ENCODE results near the gene TMEM41B. TPM values are rescaled to one million over a fixed set of nuclear protein-coding genes. Genes with fewer than 3 reads are reported as not detected.
"Not testable (repeated sequence)": the region's sequence is repeated elsewhere in the genome, so short reads cannot be mapped to it uniquely, and the experiment has no call there.

TMEM41B gene
- total RNA-seq, 2 donors from 2014 or later, result 25.4 to 35.9 TPM

DNA sequence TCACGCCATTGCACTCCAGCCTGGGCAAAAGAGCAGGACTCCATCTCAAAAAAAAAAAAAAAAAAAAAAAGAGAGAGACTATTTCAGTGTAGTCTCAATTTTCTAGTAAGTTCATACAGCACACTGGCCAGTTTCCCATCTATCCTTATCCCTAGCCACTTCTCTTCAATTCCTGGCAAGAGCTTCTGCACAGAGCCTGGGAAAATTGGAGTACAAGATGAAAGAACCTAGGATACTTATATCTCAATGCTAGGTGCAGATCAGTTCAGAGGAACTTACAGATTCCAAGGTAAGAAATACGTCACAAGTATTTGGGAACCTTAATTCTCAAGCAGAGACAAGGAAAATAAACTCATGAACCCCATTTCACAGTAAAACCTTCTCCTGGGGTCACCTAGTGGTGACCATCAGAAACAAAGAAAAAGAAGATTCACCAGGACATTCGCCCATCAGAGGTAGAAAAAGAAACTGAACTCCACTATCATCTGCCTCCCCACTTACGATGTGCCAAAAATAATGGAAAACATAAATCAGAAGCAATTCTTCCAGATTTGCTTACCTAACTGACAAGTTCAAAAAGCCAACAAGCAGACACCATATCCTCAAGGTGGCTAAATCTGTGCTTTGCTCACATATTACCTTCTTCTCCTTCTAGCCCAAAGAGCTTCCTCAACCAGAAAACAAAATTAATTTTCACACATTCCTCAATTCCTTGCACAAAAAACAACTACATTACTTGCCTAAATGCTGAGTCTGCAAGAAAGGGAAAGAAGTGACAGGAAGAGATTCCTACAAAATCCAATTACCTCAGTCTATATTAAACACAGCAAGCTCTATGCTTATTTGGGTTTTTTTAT, 54.2 kb downstream of the TMEM41B start:
- ATAC-seq (no peak), DNase-seq (no peak)
- no peaks in the 10 kb centered on the region for H3K27me3 ChIP-seq
- H3K4me1 ChIP-seq, result peaks cover 14% of the 10 kb centered on the region
- no peak overlapping the region for H3K27ac ChIP-seq
- H3K9me3 ChIP-seq, result no peaks in the 10 kb centered on the region
- no peak overlapping the region for H3K4me3 ChIP-seq
- TF ChIP-seq, protein P1, sequence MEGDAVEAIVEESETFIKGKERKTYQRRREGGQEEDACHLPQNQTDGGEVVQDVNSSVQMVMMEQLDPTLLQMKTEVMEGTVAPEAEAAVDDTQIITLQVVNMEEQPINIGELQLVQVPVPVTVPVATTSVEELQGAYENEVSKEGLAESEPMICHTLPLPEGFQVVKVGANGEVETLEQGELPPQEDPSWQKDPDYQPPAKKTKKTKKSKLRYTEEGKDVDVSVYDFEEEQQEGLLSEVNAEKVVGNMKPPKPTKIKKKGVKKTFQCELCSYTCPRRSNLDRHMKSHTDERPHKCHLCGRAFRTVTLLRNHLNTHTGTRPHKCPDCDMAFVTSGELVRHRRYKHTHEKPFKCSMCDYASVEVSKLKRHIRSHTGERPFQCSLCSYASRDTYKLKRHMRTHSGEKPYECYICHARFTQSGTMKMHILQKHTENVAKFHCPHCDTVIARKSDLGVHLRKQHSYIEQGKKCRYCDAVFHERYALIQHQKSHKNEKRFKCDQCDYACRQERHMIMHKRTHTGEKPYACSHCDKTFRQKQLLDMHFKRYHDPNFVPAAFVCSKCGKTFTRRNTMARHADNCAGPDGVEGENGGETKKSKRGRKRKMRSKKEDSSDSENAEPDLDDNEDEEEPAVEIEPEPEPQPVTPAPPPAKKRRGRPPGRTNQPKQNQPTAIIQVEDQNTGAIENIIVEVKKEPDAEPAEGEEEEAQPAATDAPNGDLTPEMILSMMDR (IDR thresholded peaks at IDR 0.05), result peak in 1 of 7 experiments; percentile 4
- TF ChIP-seq POLR2A (IDR thresholded peaks at IDR 0.05), result no peak
- intact Hi-C loops (cut with DNase I), result no loop called here
- 52 to 79% methylated on average over 4 of the region's 4 CpGs for WGBS, 2 donors
- no peaks in the 10 kb centered on the region for H3K36me3 ChIP-seq (replicated peaks in 1 of 2; ENCODE audit: insufficient read depth in 1 of 2, low read depth in 2 of 2)

DNA sequence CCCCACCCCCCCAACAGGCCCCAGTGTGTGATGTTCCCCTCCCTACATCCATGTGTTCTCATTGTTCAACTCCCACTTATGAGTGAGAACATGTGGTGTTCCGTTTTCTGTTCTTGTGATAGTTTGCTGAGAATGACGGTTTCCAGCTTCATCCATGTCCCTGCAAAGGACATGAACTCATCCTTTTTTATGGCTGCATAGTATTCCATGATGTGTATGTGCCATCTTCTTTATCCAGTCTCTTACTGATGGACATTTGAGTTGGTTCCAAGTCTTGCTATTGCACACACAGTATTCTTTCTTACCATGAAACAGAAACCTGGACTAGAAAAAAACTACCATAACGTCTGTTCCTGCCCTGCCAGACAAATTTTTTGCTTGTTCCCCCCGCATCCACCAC, 56.1 kb downstream of the TMEM41B start:
- H3K27me3 ChIP-seq; DNase-seq; H3K4me3 ChIP-seq; ATAC-seq; intact Hi-C loops (cut with DNase I); H3K36me3 ChIP-seq (replicated peaks in 1 of 2; ENCODE audit: insufficient read depth in 1 of 2, low read depth in 2 of 2); H3K9me3 ChIP-seq; H3K27ac ChIP-seq: not testable (repeated sequence)
- WGBS, 2 donors, result 95 to 98% methylated on average over 4 of the region's 4 CpGs
- peaks cover 14% of the 10 kb centered on the region for H3K4me1 ChIP-seq

DNA sequence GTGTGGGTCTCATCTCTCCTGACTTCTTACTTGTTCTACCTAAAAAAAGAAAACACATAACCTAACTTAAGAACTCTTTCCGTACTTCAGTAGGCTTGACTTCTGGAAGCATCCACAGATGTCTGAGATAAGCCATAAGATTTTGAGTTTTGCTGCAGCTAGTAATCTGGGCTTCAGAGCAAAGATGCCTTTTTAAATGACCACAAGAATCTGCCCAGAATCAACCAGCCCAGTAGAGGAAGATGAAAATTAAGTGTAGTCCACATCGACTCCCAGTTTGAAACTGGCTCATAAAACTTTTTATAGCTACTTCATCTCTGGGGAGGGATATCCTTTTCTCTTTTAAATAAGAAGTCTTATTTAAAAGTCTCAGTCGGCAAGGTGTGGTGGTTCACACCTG, 60.0 kb downstream of the TMEM41B start:
- no peak overlapping the region for H3K4me3 ChIP-seq
- no peaks in the 10 kb centered on the region for H3K36me3 ChIP-seq (replicated peaks in 1 of 2; ENCODE audit: insufficient read depth in 1 of 2, low read depth in 2 of 2)
- ATAC-seq (no peak), DNase-seq (no peak)
- peaks cover 9% of the 10 kb centered on the region for H3K4me1 ChIP-seq
- no peaks in the 10 kb centered on the region for H3K9me3 ChIP-seq
- TF ChIP-seq POLR2A (IDR thresholded peaks at IDR 0.05), result no peak
- TF ChIP-seq, protein P1 (IDR thresholded peaks at IDR 0.05), result no peak
- H3K27ac ChIP-seq, result no peak overlapping the region
- intact Hi-C loops (cut with DNase I), result no loop called here
- 85 to 95% methylated on average over 3 of the region's 3 CpGs for WGBS, 2 donors
- H3K27me3 ChIP-seq, result no peaks in the 10 kb centered on the region

DNA sequence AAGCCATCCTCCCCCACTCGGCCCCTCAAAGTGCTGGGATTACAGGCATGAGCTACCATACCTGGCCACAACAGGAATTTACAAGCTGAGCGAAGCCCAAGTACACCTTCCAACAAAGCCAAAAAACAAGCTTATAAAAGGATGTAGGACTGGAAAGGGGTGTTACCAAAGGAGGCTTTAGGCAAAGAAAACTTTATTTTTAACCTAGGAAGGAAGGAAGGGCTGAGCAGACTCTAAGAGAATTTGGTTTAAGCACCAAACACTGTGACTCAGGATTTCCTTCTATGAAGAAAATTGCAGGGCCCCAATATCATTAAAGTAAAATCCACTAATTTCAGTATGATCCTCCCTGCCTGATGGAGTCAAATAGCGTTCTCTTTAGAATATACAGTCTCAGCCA, 61.3 kb downstream of the TMEM41B start:
- no peak overlapping the region for H3K27ac ChIP-seq
- TF ChIP-seq, protein P1 (IDR thresholded peaks at IDR 0.05), result no peak
- no peak for TF ChIP-seq POLR2A (IDR thresholded peaks at IDR 0.05)
- intact Hi-C loops (cut with DNase I), result no loop called here
- H3K36me3 ChIP-seq (replicated peaks in 1 of 2; ENCODE audit: insufficient read depth in 1 of 2, low read depth in 2 of 2), result no peaks in the 10 kb centered on the region
- no peaks in the 10 kb centered on the region for H3K9me3 ChIP-seq
- H3K4me1 ChIP-seq, result peaks cover 9% of the 10 kb centered on the region
- no peak for ATAC-seq
- DNase-seq, result no peak
- no peak overlapping the region for H3K4me3 ChIP-seq
- WGBS, 2 donors, result 65 to 77% methylated on average over 3 of the region's 3 CpGs
- H3K27me3 ChIP-seq, result no peaks in the 10 kb centered on the region

DNA sequence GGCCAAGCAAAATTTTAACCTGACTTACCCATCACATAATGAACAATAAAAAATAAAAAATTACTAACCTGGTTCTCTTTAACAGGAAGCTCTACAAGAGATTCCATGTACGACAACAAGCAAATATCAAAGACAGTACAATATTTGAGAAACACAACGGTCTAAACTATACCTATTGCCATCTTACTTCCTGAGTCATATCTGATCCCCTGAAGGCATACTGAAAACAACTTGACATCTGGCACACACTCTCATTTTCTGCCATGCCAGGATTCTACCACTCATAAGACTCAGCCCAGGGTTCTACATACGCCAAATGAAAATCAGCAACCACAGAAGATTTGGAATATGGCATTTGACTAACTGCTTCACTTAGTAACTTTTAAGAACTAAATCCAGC, 63.1 kb downstream of the TMEM41B start:
- TF ChIP-seq POLR2A (IDR thresholded peaks at IDR 0.05), result no peak
- TF ChIP-seq, protein P1 (IDR thresholded peaks at IDR 0.05), result no peak
- WGBS, 2 donors, result 82 to 83% methylated on average over 3 of the region's 3 CpGs
- intact Hi-C loops (cut with DNase I), result no loop called here
- Histone ChIP-seq H3K27ac (no peak overlapping the region), H3K4me3 (no peak overlapping the region), H3K4me1 (peaks cover 9% of the 10 kb centered on the region), H3K36me3 (replicated peaks in 1 of 2; ENCODE audit: insufficient read depth in 1 of 2, low read depth in 2 of 2) (no peaks in the 10 kb centered on the region), H3K27me3 (no peaks in the 10 kb centered on the region), H3K9me3 (no peaks in the 10 kb centered on the region)
- DNase-seq, result no peak
- no peak for ATAC-seq
